PC-3 (cell line): ENCODE data around the gene UNCX. TPM values are rescaled to one million over a fixed set of nuclear protein-coding genes. Genes with fewer than 3 reads are reported as not detected.

Experiments
- ATAC-seq: fragments of 200-7000 bp; cut with Tn5 transposase; 2 replicates; pipeline ENCODE4 v1.9.1; 2020; ENCODE audit warnings: mild to moderate bottlenecking, moderate library complexity
- BruUV-seq: library from RNA; stranded (reverse); fragments of 400-500 nt; replicated peaks from 2 replicates; lab custom pipeline; 2021; lab: Mats Ljungman, UMichigan
- CTCF ChIA-PET: fragments of 300-600 bp; sonication (Branson Sonifier 250); formaldehyde crosslinking; loops from one replicate; lab custom pipeline; 2022; ENCODE audit warnings: antibody characterized with exemption; lab: Charles Lee
- POLR2A ChIA-PET: fragments of 300-600 bp; sonication (Branson Sonifier 250); formaldehyde crosslinking; loops from one replicate; lab custom pipeline; 2022; ENCODE audit warnings: antibody characterized with exemption; ENCODE audit not compliant: unreplicated experiment; lab: Charles Lee
- DNase-seq: peaks from one replicate; pipeline ENCODE4 v3.0.0-alpha.2; 2015
- H2AFZ ChIP-seq: fragments of 300-600 bp; sonication (generic); 2 replicates; pipeline ENCODE4 v1.6.0; 2016; ENCODE audit warnings: antibody characterized with exemption, low read length
- H3F3A ChIP-seq: fragments of 300-600 bp; sonication (generic); one replicate; pipeline ENCODE4 v1.6.0; 2017; ENCODE audit warnings: antibody characterized with exemption, low read length, control low read depth, mild to moderate bottlenecking; ENCODE audit not compliant: unreplicated experiment
- H3K27ac ChIP-seq: fragments of 300-600 bp; sonication (generic); 2 replicates; pipeline ENCODE4 v1.5.1; 2016; ENCODE audit warnings: mild to moderate bottlenecking, low read length
- H3K27me3 ChIP-seq: fragments of 300-600 bp; sonication (generic); 2 replicates; pipeline ENCODE4 v1.6.1; 2016; ENCODE audit warnings: low read length, mixed read lengths
- H3K36me3 ChIP-seq: fragments of 300-600 bp; sonication (generic); 2 replicates; pipeline ENCODE4 v1.6.1; 2016; ENCODE audit warnings: low read depth, mixed run types, low read length, mixed read lengths
- H3K4me1 ChIP-seq: fragments of 300-600 bp; sonication (generic); 2 replicates; pipeline ENCODE4 v1.5.1; 2016; ENCODE audit warnings: low read length; ENCODE audit not compliant: insufficient read depth
- H3K4me2 ChIP-seq: fragments of 300-600 bp; sonication (generic); 2 replicates; pipeline ENCODE4 v1.6.0; 2016; ENCODE audit warnings: low read length
- H3K4me3 ChIP-seq: fragments of 300-600 bp; sonication (generic); 2 replicates; pipeline ENCODE4 v1.5.1; 2016; ENCODE audit warnings: mild to moderate bottlenecking, low read length, mixed read lengths
- H3K79me2 ChIP-seq: fragments of 300-600 bp; sonication (generic); 2 replicates; pipeline ENCODE4 v1.6.1; 2017; ENCODE audit warnings: low read length, mixed read lengths
- H3K9ac ChIP-seq: fragments of 300-600 bp; sonication (generic); 2 replicates; pipeline ENCODE4 v1.6.0; 2016; ENCODE audit warnings: mild to moderate bottlenecking, low read length
- H3K9me2 ChIP-seq: fragments of 300-600 bp; sonication (generic); replicated peaks from 2 replicates; pipeline ENCODE4 v1.6.1; 2016; ENCODE audit warnings: mixed run types, low read length, mixed read lengths
- H3K9me3 ChIP-seq: fragments of 300-600 bp; sonication (generic); 2 replicates; pipeline ENCODE4 v1.6.1; 2016; ENCODE audit warnings: low read length, mixed read lengths
- H4K20me1 ChIP-seq: fragments of 300-600 bp; sonication (generic); 2 replicates; pipeline ENCODE4 v1.6.1; 2016; ENCODE audit warnings: low read length, mixed read lengths
- CTCF ChIP-seq: fragments of 300-600 bp; sonication (generic); conservative IDR thresholded peaks from 2 replicates; pipeline ENCODE4 v1.5.1; 2017; ENCODE audit warnings: antibody characterized with exemption, low read depth, mild to moderate bottlenecking, low read length
- EZH2 ChIP-seq: fragments of 300-600 bp; sonication (generic); IDR thresholded peaks from one replicate; pipeline ENCODE4 v1.6.1; 2017; ENCODE audit warnings: antibody characterized with exemption, mild to moderate bottlenecking, low read length; ENCODE audit not compliant: unreplicated experiment
- EZH2phosphoT487 ChIP-seq: fragments of 300-600 bp; sonication (generic); IDR thresholded peaks from 2 replicates; pipeline ENCODE4 v1.6.1; 2018; ENCODE audit warnings: mild to moderate bottlenecking, antibody characterized with exemption, low read length, borderline replicate concordance
- intact Hi-C: fragments of 100-400 bp; cut with micrococcal nuclease; formaldehyde crosslinking; loops from 2 replicates; pipeline ENCODE4 v1.9.0; 2023
- total RNA-seq: library from RNA; depleted of rRNA; stranded (reverse); fragments of >200 nt; gene quantifications from 2 replicates; pipeline ENCODE4 v1.2.3, GENCODE V29; 2014

The UNCX gene
- total RNA-seq, 1 experiment from 2014 or later = not detected

- H3F3A ChIP-seq = no peaks in the 10 kb centered on the region
- H3K4me2 ChIP-seq = no peak overlapping the region
- H3K9me3 ChIP-seq = no peaks in the 10 kb centered on the region
- H3K4me1 ChIP-seq = no peaks in the 10 kb centered on the region
- intact Hi-C loops = no loop called here
- BruUV-seq = no TSS peak
- H3K79me2 ChIP-seq = no peaks in the 10 kb centered on the region
- ATAC-seq (no peak), DNase-seq (no peak)
- H3K4me3 ChIP-seq = no peak overlapping the region
- no peaks in the 10 kb centered on the region for H4K20me1 ChIP-seq
- CTCF ChIA-PET = no interaction called here
- 0 out of 2 replicates have a peak, but pooled peaks have one; percentile 17 for TF ChIP-seq EZH2phosphoT487
- TF ChIP-seq EZH2 = no peak
- no peak for TF ChIP-seq CTCF
- H3K9me2 ChIP-seq = no peaks in the 10 kb centered on the region
- no peak overlapping the region for H3K9ac ChIP-seq
- H2AFZ ChIP-seq = no peak overlapping the region
- no peaks in the 10 kb centered on the region for H3K36me3 ChIP-seq
- POLR2A ChIA-PET = no interaction called here
- no peak overlapping the region for H3K27ac ChIP-seq
- H3K27me3 ChIP-seq = peaks cover 64% of the 10 kb centered on the region
These were observed 15.7 kb downstream of the UNCX start for GRCh38 chr7:1248143-1248915.

DNA sequence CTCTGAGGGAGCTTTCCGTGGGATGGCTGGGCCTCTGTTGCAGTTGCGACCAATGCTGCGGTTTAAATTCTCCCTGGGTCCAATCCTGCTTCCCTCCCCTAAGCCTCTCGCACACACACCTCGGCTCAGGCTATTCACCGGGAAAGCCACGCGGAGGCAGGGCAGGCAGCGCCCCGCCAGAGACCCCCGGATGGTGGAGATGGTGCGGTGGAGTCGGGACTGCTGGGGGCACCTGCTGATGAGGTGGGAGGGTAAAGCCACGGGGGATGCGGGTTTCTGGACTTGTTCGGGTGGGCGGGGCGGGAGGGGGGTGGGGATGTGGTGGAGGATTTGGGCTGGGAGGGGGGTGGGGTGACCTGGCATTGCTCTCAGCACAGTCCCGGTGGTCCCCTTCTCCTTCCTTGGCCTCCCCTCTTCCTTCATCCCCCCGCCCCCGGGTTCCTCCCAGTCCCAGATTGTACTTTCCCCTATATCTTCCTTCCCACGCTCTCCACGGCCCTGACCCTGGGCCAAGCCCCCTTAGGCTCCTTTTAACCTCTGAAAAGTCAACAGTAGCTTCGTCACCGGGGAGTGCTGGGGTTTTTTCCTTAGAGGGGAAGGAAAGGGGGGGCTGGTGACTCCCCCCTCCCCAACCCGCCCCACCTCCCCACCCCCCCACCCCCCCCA, 16.4 kb downstream of the UNCX start:
- H3K4me1 ChIP-seq = no peaks in the 10 kb centered on the region
- POLR2A ChIA-PET = no interaction called here
- peaks cover 61% of the 10 kb centered on the region for H3K27me3 ChIP-seq
- intact Hi-C loops = no loop called here
- no peaks in the 10 kb centered on the region for H3K36me3 ChIP-seq
- H3K9me2 ChIP-seq = no peaks in the 10 kb centered on the region
- CTCF ChIA-PET = no interaction called here
- H3K9me3 ChIP-seq = no peaks in the 10 kb centered on the region
- no peak overlapping the region for H2AFZ ChIP-seq
- TF ChIP-seq CTCF = no peak
- no peak for TF ChIP-seq EZH2phosphoT487
- TF ChIP-seq EZH2 = no peak
- no peak overlapping the region for H3K4me2 ChIP-seq
- DNase-seq (no peak), ATAC-seq (0 out of 2 replicates have a peak, but pooled peaks have one; percentile 7)
- H3K79me2 ChIP-seq = no peaks in the 10 kb centered on the region
- H3K4me3 ChIP-seq = no peak overlapping the region
- no peaks in the 10 kb centered on the region for H4K20me1 ChIP-seq
- no peak overlapping the region for H3K9ac ChIP-seq
- no peak overlapping the region for H3K27ac ChIP-seq
- BruUV-seq = no TSS peak
- no peaks in the 10 kb centered on the region for H3F3A ChIP-seq

DNA sequence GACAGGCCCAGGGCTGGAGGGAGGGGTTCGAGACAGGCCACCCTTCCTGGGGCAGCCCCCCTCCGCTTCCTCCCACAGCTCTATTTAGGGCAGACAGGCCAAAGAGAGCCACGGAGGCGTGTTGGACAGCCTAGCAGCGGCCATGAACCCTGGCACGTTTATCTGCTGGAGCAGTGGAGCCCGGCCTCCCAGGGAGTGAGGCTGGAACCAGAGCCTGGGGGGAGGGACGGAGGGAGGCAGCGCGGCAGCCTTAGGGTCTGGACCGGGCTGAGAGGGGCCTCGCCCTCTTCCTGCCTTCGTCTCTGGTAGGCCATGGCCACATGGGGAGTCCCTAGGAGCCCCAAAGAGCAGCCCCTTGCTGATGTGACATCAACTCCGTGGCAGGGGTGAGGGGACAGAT, 17.1 kb downstream of the UNCX start:
- no peak for ATAC-seq
- no peak overlapping the region for H3K4me3 ChIP-seq
- H3K9me2 ChIP-seq = no peaks in the 10 kb centered on the region
- H3K9ac ChIP-seq = no peak overlapping the region
- CTCF ChIA-PET = no interaction called here
- intact Hi-C loops = no loop called here
- H3F3A ChIP-seq = no peaks in the 10 kb centered on the region
- H3K9me3 ChIP-seq = no peaks in the 10 kb centered on the region
- no peaks in the 10 kb centered on the region for H4K20me1 ChIP-seq
- POLR2A ChIA-PET = no interaction called here
- H3K4me1 ChIP-seq = no peaks in the 10 kb centered on the region
- DNase-seq = no peak
- no peak overlapping the region for H3K27ac ChIP-seq
- H2AFZ ChIP-seq = no peak overlapping the region
- peaks cover 59% of the 10 kb centered on the region for H3K27me3 ChIP-seq
- no peak overlapping the region for H3K4me2 ChIP-seq
- BruUV-seq = no TSS peak
- no peaks in the 10 kb centered on the region for H3K36me3 ChIP-seq
- no peaks in the 10 kb centered on the region for H3K79me2 ChIP-seq
- TF ChIP-seq EZH2 (no peak), CTCF (no peak), EZH2phosphoT487 (no peak)
